ENCODE data around the gene LDLRAD4. TPM values are rescaled to one million over a fixed set of nuclear protein-coding genes. Genes with fewer than 3 reads are reported as not detected.

LDLRAD4 gene
- total RNA-seq, 2 donors from 2014 or later = 11.7 to 17.0 TPM

GRCh38 chr18:13542520-13542847 lies 323.9 kb downstream of the LDLRAD4 start:
- Histone ChIP-seq H3K27me3 (no peaks in the 10 kb centered on the region), H3K36me3 (no peaks in the 10 kb centered on the region), H3K9me3 (no peaks in the 10 kb centered on the region), H3K27ac (no peak overlapping the region), H3K4me3 (no peak overlapping the region), H3K4me1 (peaks cover 22% of the 10 kb centered on the region), H3K9ac (ENCODE audit: low read depth in 2 of 2, low read length in 2 of 2) (peak overlapping the region; percentile 28 to 31)
- TF ChIP-seq, protein P1, sequence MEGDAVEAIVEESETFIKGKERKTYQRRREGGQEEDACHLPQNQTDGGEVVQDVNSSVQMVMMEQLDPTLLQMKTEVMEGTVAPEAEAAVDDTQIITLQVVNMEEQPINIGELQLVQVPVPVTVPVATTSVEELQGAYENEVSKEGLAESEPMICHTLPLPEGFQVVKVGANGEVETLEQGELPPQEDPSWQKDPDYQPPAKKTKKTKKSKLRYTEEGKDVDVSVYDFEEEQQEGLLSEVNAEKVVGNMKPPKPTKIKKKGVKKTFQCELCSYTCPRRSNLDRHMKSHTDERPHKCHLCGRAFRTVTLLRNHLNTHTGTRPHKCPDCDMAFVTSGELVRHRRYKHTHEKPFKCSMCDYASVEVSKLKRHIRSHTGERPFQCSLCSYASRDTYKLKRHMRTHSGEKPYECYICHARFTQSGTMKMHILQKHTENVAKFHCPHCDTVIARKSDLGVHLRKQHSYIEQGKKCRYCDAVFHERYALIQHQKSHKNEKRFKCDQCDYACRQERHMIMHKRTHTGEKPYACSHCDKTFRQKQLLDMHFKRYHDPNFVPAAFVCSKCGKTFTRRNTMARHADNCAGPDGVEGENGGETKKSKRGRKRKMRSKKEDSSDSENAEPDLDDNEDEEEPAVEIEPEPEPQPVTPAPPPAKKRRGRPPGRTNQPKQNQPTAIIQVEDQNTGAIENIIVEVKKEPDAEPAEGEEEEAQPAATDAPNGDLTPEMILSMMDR (IDR thresholded peaks at IDR 0.05) = no peak
- intact Hi-C loops (cut with DNase I) = no loop called here
- no peak for DNase-seq

DNA sequence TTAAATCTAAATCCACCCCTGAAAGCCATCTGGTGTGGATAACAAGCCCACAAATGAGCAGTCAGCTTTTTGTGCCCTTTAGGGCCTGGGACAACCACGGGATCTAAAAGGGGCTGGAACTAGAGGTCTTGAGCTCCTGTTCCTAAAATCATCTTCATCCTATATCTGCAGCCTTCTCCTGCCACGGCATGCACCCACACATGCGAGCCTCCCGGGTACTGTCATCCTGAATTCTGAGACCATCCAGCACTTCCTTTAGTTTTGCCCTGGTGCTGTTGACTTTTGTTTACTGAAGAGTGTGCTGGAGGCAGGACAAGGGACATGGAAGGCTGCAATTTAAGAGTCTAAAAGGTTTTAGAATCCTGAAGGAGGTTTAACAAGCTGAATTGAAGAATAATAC lies 324.6 kb downstream of the LDLRAD4 start:
- DNase-seq = no peak
- no peaks in the 10 kb centered on the region for H3K27me3 ChIP-seq
- H3K4me1 ChIP-seq = peaks cover 22% of the 10 kb centered on the region
- TF ChIP-seq, protein P1 (IDR thresholded peaks at IDR 0.05) = no peak
- H3K9me3 ChIP-seq = no peaks in the 10 kb centered on the region
- H3K9ac ChIP-seq (ENCODE audit: low read depth in 2 of 2, low read length in 2 of 2) = no peak overlapping the region
- intact Hi-C loops (cut with DNase I) = no loop called here
- no peak overlapping the region for H3K27ac ChIP-seq
- no peaks in the 10 kb centered on the region for H3K36me3 ChIP-seq
- no peak overlapping the region for H3K4me3 ChIP-seq

DNA sequence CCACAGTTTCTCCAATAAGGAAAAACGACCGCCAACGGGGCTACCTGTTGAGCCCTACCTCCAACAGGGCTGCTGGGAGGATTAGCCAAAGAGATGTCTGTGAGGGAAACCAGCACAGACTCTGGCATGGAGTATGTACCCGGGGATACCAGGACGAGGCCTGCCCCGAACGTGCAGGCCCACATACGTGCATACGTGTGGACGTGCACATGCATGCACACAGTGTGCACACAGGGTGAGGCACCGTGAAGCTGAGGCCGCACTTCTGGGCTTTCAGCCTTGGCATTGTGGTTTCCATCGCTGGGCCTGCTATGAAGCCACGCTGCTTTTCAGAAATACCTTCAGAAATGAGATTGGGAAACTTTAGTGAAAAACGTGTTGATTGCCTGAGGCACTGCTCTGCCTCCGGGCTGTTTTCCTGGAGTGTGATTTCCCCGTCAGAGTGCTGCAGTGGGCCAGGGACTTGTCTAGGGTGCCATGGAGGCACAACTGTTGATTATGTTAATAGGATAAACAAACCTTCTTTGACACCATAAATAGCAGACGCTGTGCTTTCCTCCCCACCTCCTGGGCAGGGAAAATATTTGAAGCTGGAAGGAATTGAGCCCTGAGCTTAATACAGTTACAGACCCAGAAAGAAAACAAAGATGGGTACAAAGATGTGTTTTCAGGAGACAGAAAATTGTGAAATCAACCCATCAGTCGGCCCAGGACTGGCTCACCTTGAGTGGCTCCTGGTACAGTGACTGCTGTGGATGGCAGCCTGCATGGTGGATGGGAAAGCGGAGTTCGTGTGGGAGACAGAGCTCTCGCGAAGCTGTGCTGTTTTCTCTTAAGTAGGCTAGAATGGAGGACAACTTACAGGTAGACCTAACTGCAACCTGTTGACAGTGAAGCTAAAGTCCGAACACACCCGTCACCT lies 325.5 kb downstream of the LDLRAD4 start:
- TF ChIP-seq, protein P1 (IDR thresholded peaks at IDR 0.05) = no peak
- peak; percentile 15 for DNase-seq
- Histone ChIP-seq H3K27ac (no peak overlapping the region), H3K4me1 (peaks cover 22% of the 10 kb centered on the region), H3K9ac (ENCODE audit: low read depth in 2 of 2, low read length in 2 of 2) (no peak overlapping the region), H3K4me3 (no peak overlapping the region), H3K27me3 (no peaks in the 10 kb centered on the region), H3K9me3 (no peaks in the 10 kb centered on the region), H3K36me3 (no peaks in the 10 kb centered on the region)
- intact Hi-C loops (cut with DNase I) = no loop called here

DNA sequence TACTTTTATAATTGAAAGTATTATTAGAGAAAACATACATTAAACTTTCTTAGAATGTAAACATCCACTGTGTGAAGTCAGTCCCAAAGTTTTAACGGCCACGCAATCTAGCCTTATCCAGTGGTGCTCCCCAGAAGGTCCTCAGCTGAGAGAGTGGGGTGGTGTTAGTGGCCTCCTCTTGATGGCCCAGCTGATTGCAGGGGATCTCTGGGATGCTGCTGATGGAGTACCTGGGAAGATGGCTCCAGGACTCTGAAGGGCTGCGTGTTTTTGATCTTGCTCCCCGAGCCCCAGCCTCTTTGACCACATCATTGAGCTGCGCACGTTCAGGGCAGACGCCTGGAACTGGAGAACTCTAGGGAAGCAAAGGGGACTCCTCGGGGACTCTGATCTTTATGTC lies 326.4 kb downstream of the LDLRAD4 start:
- H3K9me3 ChIP-seq = no peaks in the 10 kb centered on the region
- no peak overlapping the region for H3K4me3 ChIP-seq
- TF ChIP-seq, protein P1 (IDR thresholded peaks at IDR 0.05) = no peak
- H3K27ac ChIP-seq = no peak overlapping the region
- no peaks in the 10 kb centered on the region for H3K36me3 ChIP-seq
- no peak overlapping the region for H3K9ac ChIP-seq (ENCODE audit: low read depth in 2 of 2, low read length in 2 of 2)
- intact Hi-C loops (cut with DNase I) = no loop called here
- DNase-seq = peak; percentile 9
- H3K4me1 ChIP-seq = peaks cover 14% of the 10 kb centered on the region
- no peaks in the 10 kb centered on the region for H3K27me3 ChIP-seq

- Histone ChIP-seq H3K27me3 (no peaks in the 10 kb centered on the region), H3K9ac (ENCODE audit: low read depth in 2 of 2, low read length in 2 of 2) (no peak overlapping the region), H3K4me3 (no peak overlapping the region), H3K36me3 (no peaks in the 10 kb centered on the region), H3K27ac (no peak overlapping the region), H3K9me3 (no peaks in the 10 kb centered on the region), H3K4me1 (peaks cover 8% of the 10 kb centered on the region)
- intact Hi-C loops (cut with DNase I) = no loop called here
- TF ChIP-seq, protein P1 (IDR thresholded peaks at IDR 0.05) = no peak
- DNase-seq = peak; percentile 19
These were observed 327.0 kb downstream of the LDLRAD4 start for GRCh38 chr18:13545514-13545913.
